Coronary artery (tissue), 2 donors: ENCODE measurements around the gene PLEKHG4B.
"Not testable (repeated sequence)": the region's sequence is repeated elsewhere in the genome, so short reads cannot be mapped to it uniquely, and the experiment has no call there.

Experiments used
- DNase-seq: peaks from one replicate; pipeline ENCODE4 v3.0.0-alpha.2; 2017; ENCODE audit warnings: low spot score
- H3K27ac ChIP-seq, 2 donors: fragments of 200-600 bp; sonication (generic); one replicate each; pipeline ENCODE4 v1.5.1; 2016 to 2019
- H3K4me3 ChIP-seq: fragments of 200-600 bp; sonication (generic); 2 replicates; pipeline ENCODE4 v1.5.1; 2016; ENCODE audit warnings: mild to moderate bottlenecking, moderate library complexity
- CTCF ChIP-seq: fragments of 200-600 bp; sonication (generic); IDR thresholded peaks from one replicate; pipeline ENCODE4 v1.5.1; 2019; ENCODE audit warnings: antibody characterized with exemption

Gene PLEKHG4B

GRCh38 chr5:192691-192969, 100.7 kb downstream of the PLEKHG4B start:
- DNase-seq = no peak
- H3K4me3 ChIP-seq = no peak overlapping the region
- no peak overlapping the region for H3K27ac ChIP-seq
- no peak for TF ChIP-seq CTCF

DNA sequence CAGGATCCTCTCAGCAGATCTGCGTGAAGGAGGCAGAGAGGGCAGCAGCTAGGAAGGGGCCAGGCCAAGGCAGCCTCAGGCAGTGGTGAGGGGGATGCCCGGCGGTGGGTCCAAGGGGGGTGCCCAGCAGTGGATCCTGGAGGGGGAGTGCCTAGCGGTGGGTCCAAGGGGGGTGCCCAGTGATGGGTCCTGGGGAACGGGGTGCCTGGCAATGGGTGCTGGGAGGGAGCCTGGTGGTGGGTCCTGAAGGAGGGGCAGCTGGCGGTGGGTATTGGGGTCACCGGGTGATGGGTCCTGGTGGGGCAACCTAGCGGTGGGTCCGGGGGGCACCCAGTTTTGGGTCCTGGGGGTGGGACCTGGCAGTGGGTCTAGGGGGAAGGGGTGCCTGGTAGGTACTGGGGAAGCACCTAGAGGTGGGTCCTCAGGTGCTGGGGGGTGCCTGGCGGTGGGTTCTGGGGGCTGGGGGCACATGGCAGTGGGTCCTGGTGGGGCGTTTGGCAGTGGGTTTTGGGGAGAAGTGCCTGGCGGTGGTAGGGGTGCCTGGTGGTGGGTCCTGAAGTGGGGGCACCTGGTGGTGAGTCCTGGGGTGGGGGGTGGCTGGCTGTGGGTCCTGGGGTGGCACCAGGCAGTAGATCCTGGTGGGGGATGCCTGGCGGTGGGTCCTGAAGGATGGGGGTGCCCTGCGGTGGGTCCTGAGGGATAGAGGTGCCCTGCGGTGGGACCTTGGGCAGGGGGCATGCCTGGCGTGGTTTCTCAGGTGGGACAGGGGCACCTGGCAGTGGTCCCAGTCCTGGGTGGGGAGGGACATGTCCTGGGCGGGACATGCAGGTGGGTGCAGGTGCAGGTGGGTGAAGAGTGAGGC, 101.2 kb downstream of the PLEKHG4B start:
- no peak overlapping the region for H3K4me3 ChIP-seq
- DNase-seq = no peak
- H3K27ac ChIP-seq = no peak overlapping the region
- no peak for TF ChIP-seq CTCF

- TF ChIP-seq CTCF = no peak
- no peak for DNase-seq
- H3K27ac ChIP-seq = no peak overlapping the region
- H3K4me3 ChIP-seq = no peak overlapping the region
Measured at GRCh38 chr5:194102-194501, 102.1 kb downstream of the PLEKHG4B start.

DNA sequence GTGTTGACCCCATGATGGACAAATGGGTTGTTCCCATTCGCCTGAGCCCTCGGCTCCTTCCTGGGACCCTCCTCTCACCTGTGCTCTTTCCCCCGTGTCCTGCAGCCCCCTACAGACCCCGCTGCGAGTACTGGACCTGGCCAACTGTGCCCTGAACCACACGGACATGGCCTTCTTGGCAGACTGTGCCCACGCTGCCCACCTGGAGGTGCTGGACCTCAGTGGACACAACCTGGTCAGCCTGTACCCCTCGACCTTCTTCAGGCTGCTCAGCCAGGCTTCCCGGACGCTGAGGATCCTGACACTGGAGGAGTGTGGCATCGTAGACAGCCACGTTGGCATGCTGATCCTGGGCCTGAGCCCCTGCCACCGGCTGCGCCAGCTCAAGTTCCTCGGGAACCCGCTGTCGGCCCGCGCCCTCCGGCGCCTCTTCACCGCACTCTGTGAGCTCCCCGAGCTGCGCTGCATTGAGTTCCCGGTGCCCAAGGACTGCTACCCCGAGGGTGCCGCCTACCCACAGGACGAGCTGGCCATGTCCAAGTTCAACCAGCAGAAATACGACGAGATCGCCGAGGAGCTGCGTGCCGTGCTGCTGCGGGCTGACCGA, 102.7 kb downstream of the PLEKHG4B start:
- H3K4me3 ChIP-seq = no peak overlapping the region
- no peak for TF ChIP-seq CTCF
- DNase-seq = no peak
- no peak overlapping the region for H3K27ac ChIP-seq

GRCh38 chr5:195401-196160, 103.6 kb downstream of the PLEKHG4B start:
- no peak for TF ChIP-seq CTCF
- Histone ChIP-seq H3K27ac (no peak overlapping the region), H3K4me3 (no peak overlapping the region)
- DNase-seq = no peak

GRCh38 chr5:196350-196749, 104.4 kb downstream of the PLEKHG4B start:
- DNase-seq = no peak
- Histone ChIP-seq H3K4me3 (no peak overlapping the region), H3K27ac (no peak overlapping the region)
- TF ChIP-seq CTCF = no peak

GRCh38 chr5:197031-197430, 105.1 kb downstream of the PLEKHG4B start:
- not testable (repeated sequence) for DNase-seq, H3K4me3 ChIP-seq, H3K27ac ChIP-seq
